GM20000 (cell line): ENCODE results near the gene OR6J1.
"Not testable (repeated sequence)": the region's sequence is repeated elsewhere in the genome, so short reads cannot be mapped to it uniquely, and the experiment has no call there.

ENCODE experiments used
- DNase-seq: peaks from one replicate; pipeline ENCODE4 v3.0.0; 2012; ENCODE audit warnings: low spot score
- CTCF ChIP-seq: IDR thresholded peaks from 2 replicates; pipeline ENCODE4 v1.5.1; 2012; ENCODE audit warnings: mild to moderate bottlenecking, control low read depth; ENCODE audit errors: extremely low read depth, missing control alignments

OR6J1 gene

GRCh38 chr14:22597265-22597664, 46.9 kb downstream of the OR6J1 start:
- TF ChIP-seq CTCF, result no peak
- DNase-seq, result no peak

- DNase-seq, result no peak
- TF ChIP-seq CTCF, result no peak
Measured at GRCh38 chr14:22596354-22596879, 47.7 kb downstream of the OR6J1 start.

- TF ChIP-seq CTCF, result no peak
Measured at GRCh38 chr14:22594156-22594716, 49.9 kb downstream of the OR6J1 start.

GRCh38 chr14:22593601-22594000, 50.6 kb downstream of the OR6J1 start:
- TF ChIP-seq CTCF, result no peak
- DNase-seq, result no peak

More at GRCh38 chr14:22594156-22594716, 49.9 kb downstream of the OR6J1 start:
- DNase-seq, result no peak

DNA sequence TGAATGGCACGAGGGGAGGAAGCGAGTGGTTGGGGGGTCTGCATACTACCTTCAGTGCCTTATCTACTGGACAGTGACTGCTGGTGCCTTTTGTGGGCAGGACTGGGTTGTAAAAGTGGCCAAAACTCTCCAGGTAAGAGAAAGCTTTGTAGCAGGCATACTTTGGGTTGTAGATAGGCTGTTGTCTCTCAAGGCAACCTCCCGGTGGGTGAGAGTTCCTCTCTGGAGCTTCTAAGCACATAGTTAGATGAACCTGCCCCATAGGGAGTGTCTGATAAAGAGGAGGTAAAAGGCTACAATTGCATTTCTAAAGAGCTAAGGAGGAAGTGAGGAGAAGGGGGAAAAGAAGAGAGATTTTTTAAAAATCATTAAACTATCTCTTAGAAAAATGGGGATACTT, 51.0 kb downstream of the OR6J1 start:
- no peak for TF ChIP-seq CTCF
- no peak for DNase-seq

DNA sequence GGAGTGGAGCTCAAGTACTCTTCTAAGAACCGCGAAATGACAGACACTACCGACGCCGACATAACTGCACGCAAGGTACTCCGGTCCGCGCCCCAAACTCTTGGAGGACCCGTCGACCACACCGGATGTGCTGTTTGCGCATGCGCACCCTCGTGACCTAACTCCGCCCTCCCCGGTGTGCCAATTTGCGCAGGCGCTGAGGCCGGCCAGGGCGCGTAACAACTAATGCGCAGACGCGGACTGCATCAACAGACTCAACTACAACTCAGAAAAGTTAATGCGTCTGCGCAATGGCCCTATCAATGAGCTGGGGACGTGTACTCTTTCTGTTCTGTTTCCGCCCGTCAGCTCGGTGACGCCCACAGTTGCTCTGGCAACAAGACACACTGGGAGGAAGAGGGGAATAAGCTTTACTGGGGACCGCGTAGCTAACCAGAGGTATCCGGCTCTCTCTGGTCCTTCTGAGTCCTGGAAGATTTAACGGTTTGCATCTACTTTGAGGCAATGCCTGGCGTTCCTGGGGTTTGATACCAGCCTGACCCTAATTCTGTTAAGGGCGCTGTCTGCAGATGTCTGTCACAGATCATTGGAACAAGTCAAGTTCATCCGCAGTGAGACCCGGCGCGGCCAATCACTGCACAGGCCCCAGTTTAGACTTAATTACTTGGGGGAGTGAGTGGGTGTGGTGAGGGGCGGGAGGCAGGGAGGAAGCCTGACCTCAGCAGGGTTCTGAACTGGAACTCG, 54.9 kb downstream of the OR6J1 start, which contains the start of gene DAD1:
DAD1 (minus strand) TSS at position 129 of the 744 bp plus-strand sequence; CDS start at position 62, 67 bp downstream.
- peak; percentile 95 for DNase-seq
- no peak for TF ChIP-seq CTCF

DNA sequence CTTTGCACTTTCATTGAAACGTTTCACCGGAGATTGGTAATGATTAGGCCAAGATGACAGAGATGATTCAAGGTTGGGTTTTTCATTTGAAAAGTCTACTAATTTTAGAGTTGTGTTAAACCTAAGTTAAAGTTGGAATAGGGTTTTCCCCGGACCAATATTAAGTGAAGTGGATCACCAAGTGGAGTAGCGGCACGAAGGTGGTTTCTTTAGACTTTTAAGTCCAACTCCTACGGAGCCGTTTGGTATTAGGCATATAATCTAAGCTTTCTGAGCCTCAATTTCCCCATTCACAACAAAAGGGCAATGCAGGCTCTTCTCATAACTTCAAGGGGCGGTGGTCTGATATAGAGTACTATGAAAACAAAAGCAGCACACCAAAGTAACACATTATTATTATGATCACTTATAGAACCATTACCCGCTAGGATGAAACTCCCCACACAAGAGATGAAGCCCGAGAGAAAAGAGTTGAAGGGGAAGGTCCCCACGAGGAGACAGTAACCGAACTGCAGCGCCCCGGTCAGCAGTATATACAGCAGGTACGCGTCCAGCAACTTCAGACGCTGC, 55.5 kb downstream of the OR6J1 start:
- TF ChIP-seq CTCF, result no peak
- DNase-seq, result no peak

DNA sequence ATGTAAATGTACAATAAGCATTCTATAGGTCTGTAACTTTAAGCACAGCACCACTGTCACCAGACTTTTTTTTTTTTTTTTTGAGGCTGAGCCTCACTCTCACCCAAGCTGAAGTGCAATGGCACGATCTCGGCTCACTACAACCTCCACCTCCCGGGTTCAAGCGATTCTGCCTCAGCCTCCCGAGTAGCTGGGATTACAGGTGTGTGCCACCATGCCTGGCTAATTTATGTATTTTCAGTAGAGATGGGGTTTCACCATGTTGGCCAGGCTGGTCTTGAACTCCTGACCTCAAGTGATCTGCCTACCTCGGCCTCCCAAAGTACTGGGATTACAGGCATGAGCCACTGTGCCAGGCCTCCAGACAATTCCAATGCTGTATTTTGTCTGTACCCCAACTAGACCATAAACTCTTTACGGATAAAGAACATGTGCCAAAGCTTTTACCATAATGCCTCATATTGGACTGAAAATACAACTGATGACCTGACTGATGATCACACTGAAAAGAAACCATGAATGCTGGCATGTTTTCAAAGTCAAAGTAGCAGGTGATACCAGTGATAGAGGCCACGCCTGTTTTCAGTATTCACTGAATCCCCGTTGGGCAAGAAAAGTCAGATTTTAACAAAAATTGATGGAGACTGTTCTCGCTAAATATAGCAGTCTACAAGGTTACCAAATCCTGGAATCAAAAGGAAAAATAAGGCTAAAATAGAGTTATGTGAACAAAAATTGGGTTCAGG, 56.3 kb downstream of the OR6J1 start:
- not testable (repeated sequence) for DNase-seq
